Left lung (tissue), 10 donors: ENCODE data around the gene C9orf72. TPM values are rescaled to one million over a fixed set of nuclear protein-coding genes. Genes with fewer than 3 reads are reported as not detected.

Experiments used
- ATAC-seq: fragments of 200-7000 bp; cut with Tn5 transposase; one replicate; pipeline ENCODE4 v1.9.1; 2020; ENCODE audit warnings: moderate library complexity
- DNase-seq, 4 donors: peaks; one replicate each; pipeline ENCODE4 v3.0.0-alpha.2; 2013 to 2020
- H3K27ac ChIP-seq, 2 donors: fragments of 200-600 bp; sonication (generic) in 1 of 2; one replicate each; pipeline versions ENCODE4 v1.5.0 to v1.8.0; 2020 to 2021
- H3K27me3 ChIP-seq, 2 donors: fragments of 200-600 bp; sonication (generic) in 1 of 2; one replicate each; pipeline versions ENCODE4 v1.5.0 to v1.8.0; 2020 to 2021
- H3K36me3 ChIP-seq, 2 donors: fragments of 200-600 bp; sonication (generic) in 1 of 2; one replicate each; pipeline versions ENCODE4 v1.5.0 to v1.8.0; 2020 to 2021
- H3K4me1 ChIP-seq, 2 donors: fragments of 200-600 bp; one replicate each; pipeline ENCODE4 v1.8.0; 2021
- H3K4me3 ChIP-seq, 2 donors: fragments of 200-600 bp; sonication (generic) in 1 of 2; one replicate each; pipeline versions ENCODE4 v1.5.0 to v1.8.0; 2020 to 2021; ENCODE audit warnings: mild to moderate bottlenecking in 1 of 2
- H3K9me3 ChIP-seq, 2 donors: fragments of 200-600 bp; sonication (generic) in 1 of 2; one replicate each; pipeline versions ENCODE4 v1.5.0 to v1.8.0; 2020 to 2021
- CTCF ChIP-seq, 2 donors: fragments of 200-600 bp; sonication (generic) in 1 of 2; IDR thresholded peaks; one replicate each; pipeline versions ENCODE4 v1.5.0 to v1.8.0; 2021; ENCODE audit warnings: antibody characterized with exemption in 2 of 2
- intact Hi-C, 2 donors: fragments of 100-400 bp; cut with DNase I; formaldehyde crosslinking; loops; one replicate each; pipeline versions ENCODE4 v1.11.2 to v1.14.2; 2022
- polyA plus RNA-seq, 6 donors: library from polyadenylated mRNA; unstranded; fragments of 120-200 nt; gene quantifications; one replicate each; pipeline ENCODE4 v1.2.1, GENCODE V29; 2013; ENCODE audit not compliant: insufficient read length in 6 of 6
- total RNA-seq, 2 donors: library from RNA; stranded (reverse); fragmentation: NEBNext Ultra II Directional; extraction: Animal tissue kit (Norgen Biotek cat#: 25700); gene quantifications; one replicate each; pipeline ENCODE4 v1.2.1, GENCODE V29; 2021
- donor health status: DM: no; HTN: yes; CAD: no.
- donor health status: DM: no; HTN: no; CAD: no.

Gene C9orf72
- total and polyA plus RNA-seq, 8 donors: 17.1 to 32.4 (median 23.5) TPM

GRCh38 chr9:27571011-27571410 is 2.3 kb downstream of the C9orf72 start:
- Histone ChIP-seq H3K9me3 (no peaks in the 10 kb centered on the region), H3K4me1 (peaks cover 11 to 38% of the 10 kb centered on the region in 2 donors), H3K36me3 (peaks cover 0 to 10% of the 10 kb centered on the region in 2 donors), H3K4me3 (peak overlapping the region in 1 of 2 donors; percentile 0), H3K27me3 (no peaks in the 10 kb centered on the region), H3K27ac (peak overlapping the region; percentile 99 to 100)
- DNase-seq (no peak), ATAC-seq (no peak)
- no peak for TF ChIP-seq CTCF (IDR thresholded peaks at IDR 0.05)
- intact Hi-C loops: no loop called here

- Histone ChIP-seq H3K4me1 (peaks cover 10 to 48% of the 10 kb centered on the region in 2 donors), H3K36me3 (peaks cover 0 to 26% of the 10 kb centered on the region in 2 donors), H3K9me3 (no peaks in the 10 kb centered on the region), H3K27ac (no peak overlapping the region), H3K4me3 (no peak overlapping the region), H3K27me3 (no peaks in the 10 kb centered on the region)
- no peak for TF ChIP-seq CTCF (IDR thresholded peaks at IDR 0.05)
- DNase-seq: no peak
- no peak for ATAC-seq
- intact Hi-C loops: no loop called here
Measured at GRCh38 chr9:27569406-27569805, 3.9 kb downstream of the C9orf72 start.

- H3K36me3 ChIP-seq: peaks cover 0 to 43% of the 10 kb centered on the region in 2 donors
- no peaks in the 10 kb centered on the region for H3K27me3 ChIP-seq
- DNase-seq (no peak), ATAC-seq (no peak)
- intact Hi-C loops: no loop called here
- TF ChIP-seq CTCF (IDR thresholded peaks at IDR 0.05): no peak
- H3K4me1 ChIP-seq: peaks cover 0 to 33% of the 10 kb centered on the region in 2 donors
- no peak overlapping the region for H3K4me3 ChIP-seq
- H3K27ac ChIP-seq: peak overlapping the region in 1 of 2 donors; percentile 50
- H3K9me3 ChIP-seq: no peaks in the 10 kb centered on the region
Measured at GRCh38 chr9:27566118-27566517, 7.2 kb downstream of the C9orf72 start.

- H3K27ac ChIP-seq: peak overlapping the region in 1 of 2 donors; percentile 50
- TF ChIP-seq CTCF (IDR thresholded peaks at IDR 0.05): no peak
- H3K27me3 ChIP-seq: no peaks in the 10 kb centered on the region
- no peak for DNase-seq
- no peak overlapping the region for H3K4me3 ChIP-seq
- ATAC-seq: no peak
- intact Hi-C loops: no loop called here
- H3K9me3 ChIP-seq: no peaks in the 10 kb centered on the region
- peaks cover 0 to 47% of the 10 kb centered on the region in 2 donors for H3K36me3 ChIP-seq
- peaks cover 0 to 29% of the 10 kb centered on the region in 2 donors for H3K4me1 ChIP-seq
Measured at GRCh38 chr9:27565696-27566095, 7.6 kb downstream of the C9orf72 start.

- Histone ChIP-seq H3K27me3 (no peaks in the 10 kb centered on the region), H3K36me3 (peaks cover 0 to 57% of the 10 kb centered on the region in 2 donors), H3K27ac (peak overlapping the region; percentile 26 to 50), H3K4me3 (no peak overlapping the region), H3K9me3 (no peaks in the 10 kb centered on the region), H3K4me1 (peaks cover 0 to 19% of the 10 kb centered on the region in 2 donors)
- TF ChIP-seq CTCF (IDR thresholded peaks at IDR 0.05): no peak
- DNase-seq (no peak), ATAC-seq (peak; percentile 63)
- intact Hi-C loops: no loop called here
Measured at GRCh38 chr9:27564670-27565069, 8.6 kb downstream of the C9orf72 start.
